HL-60 (cell line): ENCODE results near the gene TELO2.

Source experiments
- DNase-seq, 2 experiments: peaks; one replicate each; pipeline ENCODE4 v3.0.0-alpha.2; 2010 to 2020; ENCODE audit warnings: low read depth in 1 of 2, low spot score in 1 of 2
- H3K27ac ChIP-seq: fragments of 250-450 bp; sonication (Bioruptor Pico); replicated peaks from 2 replicates; pipeline ENCODE4 v1.5.1; 2020; ENCODE audit warnings: mild to moderate bottlenecking, moderate library complexity
- H3K27me3 ChIP-seq: fragments of 250-450 bp; sonication (Bioruptor Pico); 2 replicates; pipeline ENCODE4 v1.5.1; 2021; ENCODE audit warnings: mild to moderate bottlenecking, moderate library complexity; ENCODE audit not compliant: insufficient read depth, poor library complexity, severe bottlenecking
- H3K4me3 ChIP-seq: replicated peaks from 2 replicates; pipeline ENCODE4 v1.5.1; 2011; ENCODE audit warnings: mild to moderate bottlenecking, control low read depth, low read length; ENCODE audit not compliant: insufficient read depth
- CTCF ChIP-seq: IDR thresholded peaks from one replicate; pipeline ENCODE4 v1.5.1; 2011; ENCODE audit warnings: low read length, control low read depth, inconsistent platforms; ENCODE audit not compliant: insufficient read depth
- GABPA ChIP-seq: IDR thresholded peaks from 2 replicates; pipeline ENCODE4 v1.6.1; 2012; ENCODE audit warnings: low read depth
- POLR2AphosphoS5 ChIP-seq: IDR thresholded peaks from 2 replicates; pipeline ENCODE4 v1.6.1; 2012; ENCODE audit warnings: low read depth
- REST ChIP-seq: IDR thresholded peaks from 2 replicates; pipeline ENCODE4 v1.6.1; 2012; ENCODE audit warnings: low read depth; ENCODE audit not compliant: insufficient replicate concordance
- SPI1 ChIP-seq: IDR thresholded peaks from 2 replicates; pipeline ENCODE4 v1.6.1; 2012; ENCODE audit warnings: low read depth, mild to moderate bottlenecking, borderline replicate concordance

Gene TELO2

GRCh38 chr16:1535391-1536291, 42.5 kb downstream of the TELO2 start:
- no peak for DNase-seq
- no peak overlapping the region for H3K4me3 ChIP-seq

GRCh38 chr16:1536601-1537000, 43.4 kb downstream of the TELO2 start:
- no peak overlapping the region for H3K27ac ChIP-seq
- DNase-seq: no peak
- no peak overlapping the region for H3K4me3 ChIP-seq
- no peaks in the 10 kb centered on the region for H3K27me3 ChIP-seq
- TF ChIP-seq REST: no peak
- TF ChIP-seq GABPA: no peak

More at GRCh38 chr16:1535391-1536291, 42.5 kb downstream of the TELO2 start:
- Histone ChIP-seq H3K27me3 (no peaks in the 10 kb centered on the region), H3K27ac (no peak overlapping the region)
- TF ChIP-seq POLR2AphosphoS5 (no peak), GABPA (no peak), REST (no peak), CTCF (no peak), SPI1 (no peak)

- TF ChIP-seq GABPA (no peak), REST (no peak), SPI1 (no peak), CTCF (no peak), POLR2AphosphoS5 (no peak)
- H3K4me3 ChIP-seq: no peak overlapping the region
- no peak overlapping the region for H3K27ac ChIP-seq
- no peak for DNase-seq
- H3K27me3 ChIP-seq: no peaks in the 10 kb centered on the region
Measured at GRCh38 chr16:1537138-1537577, 44.0 kb downstream of the TELO2 start.
